ENCODE measurements around the gene MKNK1.
A peak's percentile ranks its signal among the peaks of the same experiment; 100 is the strongest.

The MKNK1 gene

DNA sequence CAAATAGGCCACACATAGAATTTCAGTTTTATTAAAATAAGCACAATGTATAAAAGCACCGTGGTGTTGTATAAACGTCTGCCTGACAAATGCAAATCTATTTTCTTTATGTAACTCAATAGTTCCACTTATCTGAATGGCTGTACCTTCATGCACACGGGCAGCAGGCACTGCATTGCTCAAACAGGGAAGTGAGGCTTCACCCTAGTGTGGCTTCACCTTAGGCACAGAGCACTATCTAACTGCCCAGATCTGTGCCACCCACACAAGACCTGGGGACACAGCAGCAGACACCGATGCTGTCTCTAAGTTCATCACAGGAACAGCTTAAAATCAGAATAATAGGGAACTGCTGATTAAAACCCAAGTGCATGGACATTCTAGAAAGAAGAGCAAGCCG is 46.7 kb downstream of the MKNK1 start:
- no peak for DNase-seq

DNA sequence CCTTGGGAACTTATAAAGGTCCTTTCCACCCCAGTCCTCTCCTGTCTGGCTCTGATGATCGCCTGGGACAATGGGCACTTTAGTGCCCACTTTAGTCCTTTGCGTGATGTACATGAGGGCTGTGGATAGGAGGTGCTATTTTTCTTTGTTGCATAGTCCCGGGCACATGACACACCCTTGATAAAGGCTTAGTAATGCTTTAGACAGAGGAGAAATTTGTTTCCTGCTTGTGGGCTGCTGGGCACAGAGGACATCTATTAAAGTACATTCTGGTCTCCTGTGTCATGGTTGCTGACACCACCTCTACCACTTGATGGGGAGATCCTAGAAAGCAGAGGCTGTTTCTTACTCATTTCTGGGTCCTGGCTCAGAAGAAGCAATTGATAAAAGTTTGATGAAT is 47.2 kb downstream of the MKNK1 start:
- DNase-seq: no peak

DNA sequence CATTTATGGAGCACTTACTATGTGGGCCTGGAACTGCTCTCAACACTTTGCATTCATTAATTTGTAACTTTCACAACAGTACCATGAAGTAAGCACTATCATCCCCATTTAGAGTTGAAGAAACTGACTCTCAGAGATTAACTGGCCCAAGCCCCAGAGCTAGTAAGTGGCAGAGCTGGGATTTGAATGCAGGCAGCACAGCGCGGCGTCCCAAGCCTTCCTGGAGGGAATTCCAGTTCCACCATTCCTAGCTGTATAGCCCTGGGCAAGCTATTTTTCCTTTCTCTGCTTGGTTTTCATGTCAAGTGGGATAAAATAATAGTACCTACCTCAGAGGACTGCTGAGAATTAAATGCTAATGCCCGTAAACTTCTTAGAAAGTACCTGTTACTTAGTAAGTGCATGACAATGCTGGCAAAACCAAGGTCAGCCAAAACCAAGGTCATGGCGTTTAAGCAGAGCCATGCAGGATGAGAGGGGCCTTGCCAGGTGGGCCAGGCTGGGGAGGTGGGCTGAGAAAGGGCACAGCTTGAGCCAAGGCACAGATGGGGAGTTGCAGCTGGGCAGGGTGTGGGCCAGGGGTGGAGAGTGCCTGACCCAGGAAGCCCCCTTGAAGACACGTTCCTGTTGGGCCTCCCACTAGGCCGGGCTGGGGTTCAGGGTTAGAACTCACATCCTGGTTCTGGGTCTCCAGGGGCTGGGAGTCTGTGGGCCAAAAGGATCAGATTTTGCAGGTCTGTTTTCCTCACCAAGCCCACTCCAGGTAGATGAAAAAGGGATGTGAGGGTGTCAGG is 48.0 kb downstream of the MKNK1 start:
- no peak for DNase-seq

DNA sequence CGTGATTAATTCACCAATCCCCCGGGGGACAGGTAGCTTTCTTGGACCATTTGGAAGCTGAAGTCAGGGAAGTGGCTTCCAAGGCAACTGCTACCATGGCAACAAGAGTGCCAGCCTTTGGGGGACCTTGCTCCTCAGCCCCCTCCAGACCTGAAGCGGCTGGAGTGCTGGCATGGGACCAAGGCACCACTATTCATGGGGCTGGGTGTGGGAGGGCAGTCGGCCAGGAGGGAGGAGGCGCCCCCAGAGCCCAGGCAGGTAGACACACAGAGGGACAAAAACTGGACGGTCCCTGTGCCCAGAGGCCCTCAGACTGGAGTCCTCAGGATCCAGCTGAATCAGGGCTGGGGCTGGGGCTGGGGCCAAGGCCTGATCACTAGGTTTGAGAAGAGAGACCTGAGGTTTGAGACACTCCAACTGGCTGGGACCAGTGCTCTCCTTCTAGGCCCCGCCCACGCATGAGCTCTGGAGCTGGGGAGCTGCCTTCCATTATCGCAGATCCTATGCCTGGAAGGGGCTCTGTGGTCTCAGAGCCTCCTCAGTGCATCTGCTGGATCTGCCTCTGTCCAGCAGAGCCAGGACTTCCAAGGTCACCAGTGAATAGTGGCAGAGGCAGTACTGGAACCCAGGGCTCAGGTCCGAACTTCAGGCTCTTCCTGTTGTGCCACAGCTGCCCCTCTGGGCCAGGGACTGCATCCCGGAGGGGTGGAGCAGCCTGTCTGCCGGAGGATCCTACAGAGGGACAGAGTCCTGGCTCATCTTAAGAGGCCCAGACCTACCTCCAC is 49.3 kb downstream of the MKNK1 start:
- no peak for DNase-seq

DNA sequence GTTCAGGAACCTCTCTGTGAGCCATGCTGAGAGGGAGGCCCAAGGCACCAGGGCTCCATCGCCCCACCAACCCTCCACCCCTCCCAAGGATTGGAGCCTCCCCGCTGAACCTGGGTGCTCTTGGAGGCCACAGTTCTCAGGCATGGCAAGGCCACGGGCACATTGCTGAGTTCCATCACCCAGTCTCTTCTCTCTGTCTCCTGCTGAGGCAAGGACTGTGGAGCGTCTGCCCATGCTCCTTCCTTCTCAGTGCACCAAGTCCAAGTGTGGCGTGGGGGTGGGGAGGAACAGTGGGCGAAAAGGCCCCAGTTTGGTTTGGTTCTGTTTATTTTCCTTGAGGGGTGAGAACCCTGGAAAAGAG is 49.9 kb downstream of the MKNK1 start:
- DNase-seq: no peak

DNA sequence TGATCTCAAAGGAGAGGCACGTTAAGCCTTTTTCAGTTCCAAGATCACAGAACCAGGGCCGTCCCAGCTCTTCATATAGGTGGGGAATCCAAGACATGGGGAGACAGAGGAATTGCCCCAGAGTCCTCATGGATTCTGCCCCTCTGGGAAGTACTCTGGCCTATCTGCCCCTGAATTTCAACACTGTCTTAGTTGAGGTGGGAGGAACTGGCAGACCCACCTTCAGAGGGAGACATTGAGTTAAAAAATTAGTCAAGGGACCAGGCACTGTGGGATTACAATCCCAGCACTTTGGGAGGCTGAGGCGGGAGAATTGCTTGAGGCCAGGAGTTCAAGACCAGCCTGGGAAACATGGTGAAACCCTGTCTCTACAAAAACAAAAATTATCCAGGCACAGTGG is 50.6 kb downstream of the MKNK1 start:
- DNase-seq: no peak

DNA sequence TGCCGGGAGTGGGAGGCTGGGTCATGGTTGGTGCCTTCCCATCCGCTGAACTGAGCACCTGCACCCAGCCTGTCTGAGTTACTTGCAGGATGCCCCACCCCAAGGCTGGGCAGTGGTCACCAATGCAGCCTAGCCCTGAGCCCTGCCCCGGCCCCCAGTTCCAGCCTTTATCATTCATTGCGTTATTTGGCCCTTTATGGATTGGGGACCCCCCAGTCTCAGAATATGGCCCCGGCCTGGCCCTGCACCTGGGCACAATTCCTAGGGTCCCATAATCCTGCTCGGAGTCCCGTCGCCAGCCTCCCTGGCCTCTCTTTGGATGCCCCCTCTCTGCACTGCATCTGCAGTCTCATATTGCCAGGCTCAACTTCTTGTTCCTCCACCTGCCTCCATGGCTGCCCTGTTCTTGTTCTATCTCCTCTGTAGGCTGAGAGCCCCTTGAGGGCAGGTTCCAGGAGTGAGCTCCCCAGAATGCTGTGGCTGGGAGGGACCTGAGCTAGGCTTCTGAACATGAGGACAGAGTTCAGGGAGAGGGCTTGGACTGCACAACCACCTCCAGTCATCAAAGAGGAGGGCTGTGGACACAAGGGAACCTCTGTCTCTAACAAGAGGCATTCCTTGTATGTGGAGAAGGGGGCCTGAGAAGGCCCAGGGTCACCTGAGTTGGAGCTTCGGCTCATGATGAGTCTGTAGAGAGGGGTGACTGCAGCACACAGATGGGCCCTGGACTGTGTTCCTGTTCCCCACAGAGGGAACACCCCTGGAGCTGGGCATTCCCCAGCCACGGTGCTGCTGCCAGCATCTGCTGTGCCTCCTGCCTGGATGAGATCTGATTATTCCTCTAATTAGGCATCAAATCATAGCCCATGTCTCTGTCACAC is 51.5 kb downstream of the MKNK1 start:
- no peak for DNase-seq

DNA sequence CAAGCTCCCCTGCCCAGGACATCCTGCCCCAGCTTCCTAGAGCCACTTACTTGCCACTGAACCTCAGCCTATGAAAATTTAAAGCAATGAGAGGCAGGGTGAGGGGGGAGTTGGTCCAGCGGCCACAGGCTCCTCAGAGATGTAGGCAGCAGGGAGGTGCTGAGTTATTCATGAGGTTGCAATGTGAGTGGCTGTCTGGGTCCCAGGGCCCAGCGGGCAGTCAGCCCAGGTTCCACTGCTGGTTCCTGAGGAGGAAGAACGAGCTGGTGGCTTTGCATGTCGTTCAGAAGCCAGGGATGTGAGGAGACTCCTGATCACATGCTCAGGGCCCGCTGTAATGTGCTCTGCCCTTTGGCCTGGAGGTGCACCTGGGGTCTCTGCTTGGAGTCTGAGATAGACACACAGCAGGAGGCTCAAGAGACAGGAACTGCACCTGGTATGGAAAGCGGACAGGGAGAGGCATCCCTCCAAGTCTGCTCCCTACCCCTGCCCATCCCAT is 52.4 kb downstream of the MKNK1 start, which contains the start of gene KNCN:
Gene KNCN, minus strand, starts transcription at position 51 of the 499 bp plus-strand sequence. CDS start 432 bp downstream, outside the sequence.
- no peak for DNase-seq

DNA sequence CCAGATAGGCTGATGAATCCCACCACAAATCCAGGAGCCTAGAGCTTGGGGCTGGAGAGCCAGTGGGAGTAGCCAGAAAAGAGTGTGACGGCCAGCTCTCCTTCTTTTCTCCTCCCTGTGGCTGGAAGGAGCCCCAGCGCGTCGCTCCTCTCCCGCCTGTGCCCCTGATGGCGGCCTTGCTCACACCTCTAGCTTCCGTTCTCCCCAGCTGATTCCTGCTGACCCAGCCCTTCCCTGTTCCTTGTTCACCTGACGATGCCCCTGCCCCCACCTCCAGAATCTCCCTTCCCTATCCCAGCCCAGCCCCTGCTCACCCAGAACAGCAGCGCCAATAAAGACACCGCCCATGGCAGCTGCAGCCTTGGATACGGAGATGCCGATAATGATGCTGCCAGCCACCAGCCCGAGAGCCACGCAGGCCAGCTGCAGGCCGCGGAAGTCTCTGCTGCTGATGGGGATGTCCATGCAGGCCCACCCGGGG is 53.3 kb downstream of the MKNK1 start:
- no peak for DNase-seq

DNA sequence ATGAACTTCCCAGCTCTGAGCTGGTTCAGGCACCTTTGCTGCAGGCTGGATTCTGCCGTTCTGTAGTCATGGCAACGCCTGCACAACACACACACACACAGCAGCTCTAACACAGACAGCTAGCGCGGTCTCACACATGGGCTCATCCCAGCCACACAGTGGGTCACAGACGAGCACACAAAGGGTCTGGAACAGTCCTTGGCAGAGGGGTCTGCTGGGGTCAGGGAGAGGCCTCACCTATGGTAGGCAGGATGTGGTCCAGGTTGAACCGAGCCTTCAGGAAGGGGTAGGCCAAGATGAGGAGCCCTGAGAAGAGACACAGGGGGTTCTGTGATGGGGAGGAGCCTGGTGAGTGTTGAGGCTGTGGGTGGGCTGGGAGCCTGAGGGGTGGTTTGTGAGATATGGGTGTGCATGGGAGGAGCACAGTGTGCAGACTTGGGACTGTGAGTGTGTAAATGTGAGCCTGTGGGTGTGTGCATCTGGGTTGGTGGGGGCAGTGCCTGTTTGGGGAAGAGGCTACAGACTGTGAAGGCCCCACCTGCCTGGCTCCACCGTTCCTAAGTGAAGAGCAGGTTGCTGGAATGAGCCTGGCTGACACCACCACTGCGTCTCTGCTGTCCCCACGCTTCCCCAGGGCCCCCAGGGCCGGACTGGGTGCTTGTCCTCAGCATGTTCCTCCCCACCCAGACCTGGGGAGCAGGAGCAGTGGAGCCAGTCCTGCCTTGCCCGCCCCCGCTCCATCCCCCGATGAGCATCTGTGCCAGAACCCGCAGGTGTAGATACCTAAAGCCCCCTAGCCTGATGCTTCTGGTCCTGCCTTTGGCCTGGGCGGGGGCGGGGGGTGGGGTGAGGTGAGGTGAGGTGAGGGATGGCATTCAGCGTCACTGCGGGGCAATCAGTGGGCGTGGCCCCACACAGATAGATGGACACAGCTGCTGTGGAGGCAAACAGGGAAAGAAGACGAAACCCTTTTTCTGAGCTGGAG is 54.1 kb downstream of the MKNK1 start:
- no peak for DNase-seq

DNA sequence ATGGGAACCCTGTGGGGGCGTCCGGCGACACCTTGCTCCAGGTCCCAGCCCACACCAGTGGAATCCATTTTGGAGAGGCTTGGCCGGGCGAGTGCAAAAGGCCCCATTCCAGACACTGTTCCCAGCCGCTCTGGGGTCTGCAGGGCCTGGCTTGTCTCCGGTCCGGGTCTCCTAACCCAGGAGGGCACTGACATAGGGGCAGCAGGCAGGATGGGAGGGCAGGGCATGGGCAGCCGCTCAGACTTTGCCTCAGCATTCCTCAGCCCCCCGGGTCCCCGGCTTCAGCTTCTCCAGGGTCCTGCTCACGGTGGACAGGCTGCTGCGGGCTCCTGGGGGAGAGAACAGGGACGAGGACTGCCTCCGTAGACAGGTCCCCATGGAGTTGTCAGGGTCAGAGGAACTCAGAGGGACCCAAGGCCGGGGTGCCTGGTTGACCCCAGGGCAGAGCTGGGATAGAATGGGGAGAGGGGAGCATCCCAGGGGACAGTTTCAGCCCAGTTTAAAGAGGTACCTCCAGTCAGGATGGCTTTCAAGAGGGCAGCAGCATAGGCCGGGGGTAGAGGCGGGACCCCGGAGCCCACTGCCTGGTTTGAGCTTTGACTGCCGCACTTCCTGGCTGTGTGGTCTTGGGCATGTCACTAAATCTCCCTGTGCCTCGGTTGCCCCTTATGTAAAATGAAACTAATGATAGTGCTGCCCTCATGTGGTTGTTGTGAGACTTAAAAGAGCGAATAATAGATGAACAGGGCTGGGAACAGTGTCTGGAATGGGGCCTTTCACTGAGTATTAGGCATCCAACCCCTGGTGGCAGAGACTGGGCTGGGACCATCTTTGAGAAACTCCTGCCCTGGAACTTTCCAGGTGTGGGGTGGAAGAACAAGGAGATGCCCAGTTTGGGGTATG is 56.3 kb downstream of the MKNK1 start:
- DNase-seq: peak; percentile 30

DNA sequence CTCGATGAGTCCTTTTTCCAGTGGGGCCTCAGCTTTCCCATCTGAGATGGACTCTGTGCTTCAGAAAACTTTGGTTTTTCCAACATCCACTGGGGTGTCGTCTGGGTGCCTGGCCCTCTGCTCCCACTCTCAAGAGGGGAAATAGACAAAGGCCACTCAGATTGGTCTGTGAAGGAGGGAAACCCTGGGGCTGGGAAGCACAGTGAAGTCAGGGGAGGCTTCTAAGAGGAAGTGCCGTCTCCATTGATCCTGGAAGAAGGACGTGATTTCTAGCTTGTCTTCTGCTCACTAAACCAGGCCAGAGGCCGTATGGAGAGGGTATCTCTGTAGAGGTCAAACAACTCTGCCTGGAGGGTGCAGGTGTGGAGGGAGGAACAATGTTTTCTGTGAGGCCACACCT is 57.9 kb downstream of the MKNK1 start:
- no peak for DNase-seq

DNA sequence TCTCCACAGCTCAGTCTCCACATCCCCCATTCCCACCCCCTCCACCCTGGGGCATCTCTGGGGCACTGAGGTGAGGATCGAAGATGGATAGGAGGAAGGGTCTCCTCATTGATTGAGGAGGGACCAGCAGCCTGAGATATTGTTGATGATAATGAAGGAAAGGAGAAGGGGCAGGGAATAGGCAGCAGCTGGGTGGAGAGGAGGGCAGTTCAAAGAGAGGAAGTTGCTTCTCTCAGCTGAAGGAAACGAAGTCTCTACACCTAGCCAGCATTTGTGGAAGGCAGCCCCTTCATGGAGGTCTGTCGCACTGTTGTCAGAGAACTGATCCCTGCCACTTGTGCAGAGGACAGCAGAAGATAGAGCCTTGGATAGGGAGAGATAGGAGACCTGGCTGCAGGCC is 58.3 kb downstream of the MKNK1 start:
- no peak for DNase-seq

DNA sequence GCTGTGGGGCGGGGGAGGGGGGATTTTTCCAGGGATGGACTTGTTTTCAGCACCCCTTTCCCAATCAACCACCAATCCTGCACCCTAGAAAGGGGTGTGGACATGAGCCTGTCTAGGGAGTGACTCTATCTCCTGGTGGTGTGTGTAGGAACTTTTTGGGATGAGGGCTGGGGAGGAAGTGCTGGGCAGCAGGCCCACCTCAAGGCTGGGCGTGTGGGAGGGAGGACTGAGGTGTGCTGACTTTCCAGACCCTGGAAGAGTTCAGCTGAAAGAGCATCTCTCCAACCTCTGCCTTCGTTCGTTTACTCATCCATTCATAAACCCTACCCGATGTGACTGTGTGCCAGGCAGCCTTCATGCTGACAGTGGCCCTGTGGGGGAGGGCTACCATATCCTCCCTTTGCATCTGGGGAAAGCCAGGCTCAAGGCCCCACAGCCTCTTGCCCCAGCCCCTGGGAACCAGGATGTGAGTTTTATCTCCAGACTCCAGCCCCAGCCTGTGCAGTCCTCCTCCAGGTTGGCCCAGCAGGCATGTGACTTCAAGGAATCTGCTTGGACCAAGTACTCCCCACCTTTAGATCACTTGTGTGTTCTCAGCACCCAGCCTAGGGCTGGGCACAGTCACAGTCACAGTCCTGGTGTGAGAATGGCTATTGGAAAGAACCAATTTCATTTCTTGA is 59.4 kb downstream of the MKNK1 start:
- no peak for DNase-seq

DNA sequence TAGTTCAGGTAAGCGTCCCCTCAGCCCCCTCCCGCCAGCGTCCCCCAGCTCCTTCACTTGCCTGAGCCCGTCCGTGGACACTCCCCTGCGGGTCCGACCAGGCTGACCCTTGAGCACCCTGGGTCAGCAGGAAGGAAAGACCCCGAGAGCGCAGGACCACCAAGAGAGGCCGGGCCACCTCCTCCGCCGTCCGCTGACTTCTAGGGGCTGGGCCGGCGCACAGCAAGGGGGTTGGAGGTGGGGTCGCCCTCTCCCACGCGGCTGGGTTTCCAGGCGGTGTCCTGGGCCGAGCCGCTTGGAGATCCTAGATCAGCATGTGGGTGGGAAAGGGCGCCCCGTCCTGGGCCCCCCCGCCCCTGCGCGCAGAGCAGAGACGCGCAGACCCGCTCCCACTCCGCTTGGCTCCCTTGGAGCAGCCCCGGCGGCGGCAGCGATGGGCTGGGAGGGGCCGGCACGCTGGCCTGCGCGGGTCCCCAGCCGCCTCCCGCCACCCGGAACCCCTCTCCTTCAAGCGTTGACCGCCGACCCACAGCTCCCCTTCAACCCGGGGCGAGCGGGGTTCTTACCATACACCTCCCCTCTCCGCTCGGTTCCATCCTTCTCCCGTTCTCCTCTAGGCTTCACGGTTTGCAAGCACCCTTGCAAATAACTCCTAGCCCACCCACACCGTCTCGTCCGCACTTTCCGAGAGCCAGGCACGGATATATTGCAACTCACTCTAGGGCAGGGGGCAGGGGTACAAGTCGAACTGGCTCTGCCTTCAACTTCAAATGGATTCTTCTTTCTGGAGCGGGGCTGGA is 60.1 kb downstream of the MKNK1 start:
- DNase-seq: no peak

DNA sequence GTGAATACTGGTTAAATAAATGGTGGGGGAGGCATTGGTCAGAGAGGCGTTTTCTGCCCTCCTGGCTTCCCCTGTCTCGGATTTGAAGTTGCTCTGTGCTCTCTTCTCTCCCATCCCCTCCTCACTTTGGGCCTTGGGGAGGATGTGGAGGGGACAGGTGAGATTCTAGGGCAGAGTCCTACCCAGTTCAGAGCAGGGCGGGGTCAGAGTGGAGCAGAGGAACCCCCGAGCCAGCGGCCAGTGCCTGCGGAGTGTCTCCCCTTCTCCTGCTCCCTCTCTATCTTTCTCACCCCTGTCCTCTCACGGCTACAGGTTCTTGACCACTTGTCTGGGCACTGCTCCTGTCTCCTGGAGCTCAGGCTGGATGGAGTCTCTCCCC is 60.7 kb downstream of the MKNK1 start:
- no peak for DNase-seq

DNA sequence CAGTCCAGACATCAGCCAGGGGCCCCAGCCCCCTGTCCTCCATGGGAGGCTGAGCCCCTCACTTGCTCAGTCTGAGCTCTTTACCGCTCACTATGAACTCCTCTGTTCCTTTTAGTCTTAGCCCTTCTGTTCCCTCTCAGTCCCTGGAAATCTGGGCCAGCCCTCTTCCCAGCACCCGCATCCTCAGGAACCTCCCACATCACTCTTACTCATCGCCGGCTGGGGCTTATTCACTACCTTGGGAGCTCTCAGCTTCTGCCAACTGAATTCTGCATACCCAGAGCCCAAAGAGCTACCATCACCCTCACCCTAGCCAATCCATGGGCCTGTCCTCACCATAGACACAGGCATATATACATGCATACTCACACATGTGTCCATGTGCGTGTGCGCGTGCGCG is 64.1 kb downstream of the MKNK1 start:
- DNase-seq: peak; percentile 31

DNA sequence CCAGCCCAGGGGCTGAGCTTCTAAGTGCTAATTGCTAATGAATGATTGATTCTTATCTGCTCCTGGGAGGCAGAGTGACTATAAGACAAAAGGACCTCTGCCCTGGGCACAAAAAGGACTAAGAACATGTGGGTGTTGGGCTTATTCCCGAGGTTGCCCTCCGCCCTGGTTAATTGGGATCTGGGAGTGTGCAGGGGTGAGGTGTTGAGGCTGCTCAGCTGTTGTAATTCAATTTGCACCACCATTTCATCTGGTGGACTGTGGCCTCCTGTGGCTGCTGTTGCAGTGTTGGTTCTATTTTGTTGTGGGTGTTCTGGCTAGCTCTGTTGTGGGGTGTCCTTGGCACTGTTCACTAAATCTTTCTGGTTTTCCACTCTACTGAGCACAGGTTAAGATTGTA is 65.9 kb downstream of the MKNK1 start:
- no peak for DNase-seq

DNA sequence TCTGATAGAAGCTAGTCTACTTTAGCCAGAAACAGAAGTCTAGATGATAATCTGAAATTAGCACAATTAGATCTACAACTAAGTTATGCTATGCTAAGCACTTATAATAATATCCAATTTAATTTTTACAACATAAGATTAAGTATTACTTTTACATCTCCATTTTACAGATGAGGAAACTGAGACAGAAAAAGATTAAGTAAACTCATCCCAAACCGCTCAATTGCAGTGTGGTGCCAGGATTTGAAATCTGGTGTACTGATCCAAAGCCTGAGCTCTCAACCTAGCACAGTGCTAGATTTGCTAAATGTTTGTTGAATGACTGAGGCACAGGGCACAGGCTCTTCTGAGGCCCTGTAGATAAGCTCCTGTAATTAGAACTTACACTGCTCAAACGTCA is 66.4 kb downstream of the MKNK1 start:
- DNase-seq: no peak
